Right hindlimb (tissue), 1 donor: Measurements from ENCODE around the gene ABHD6.
"Not testable (repeated sequence)": the region's sequence is repeated elsewhere in the genome, so short reads cannot be mapped to it uniquely, and the experiment has no call there.

Experiments used
- DNase-seq: peaks from one replicate; pipeline ENCODE4 v3.0.0-alpha.2; 2018

ABHD6 gene

GRCh38 chr3:58210761-58211460 lies 26.7 kb upstream of the ABHD6 start, which contains the start of gene DNASE1L3:
Gene DNASE1L3 (minus strand): TSS chr3:58210972. CDS start chr3:58210906, 66 bp downstream.
- no peak for DNase-seq

- DNase-seq, result no peak
Measured at GRCh38 chr3:58214484-58215316, 22.9 kb upstream of the ABHD6 start.

- DNase-seq, result no peak
Measured at GRCh38 chr3:58215317-58216025, 22.1 kb upstream of the ABHD6 start.

GRCh38 chr3:58216496-58217195 lies 20.9 kb upstream of the ABHD6 start:
- no peak for DNase-seq

- DNase-seq, result peak; percentile 57
Measured at GRCh38 chr3:58217209-58217811, 20.3 kb upstream of the ABHD6 start.

- no peak for DNase-seq
Measured at GRCh38 chr3:58218904-58219303, 18.7 kb upstream of the ABHD6 start.

GRCh38 chr3:58222161-58222724 lies 15.3 kb upstream of the ABHD6 start:
- no peak for DNase-seq

GRCh38 chr3:58223855-58224254 lies 13.7 kb upstream of the ABHD6 start:
- no peak for DNase-seq

- not testable (repeated sequence) for DNase-seq
Measured at GRCh38 chr3:58227933-58228332, 9.7 kb upstream of the ABHD6 start.

GRCh38 chr3:58230876-58231552 lies 6.6 kb upstream of the ABHD6 start:
- DNase-seq, result no peak

GRCh38 chr3:58231666-58232065 lies 5.9 kb upstream of the ABHD6 start:
- DNase-seq, result no peak

- no peak for DNase-seq
Measured at GRCh38 chr3:58234516-58234931, 3.1 kb upstream of the ABHD6 start.

- DNase-seq, result no peak
Measured at GRCh38 chr3:58235970-58236369, 1.6 kb upstream of the ABHD6 start.

GRCh38 chr3:58236527-58237237 lies 910 bp upstream of the ABHD6 start:
- no peak for DNase-seq

- DNase-seq, result no peak
Measured at GRCh38 chr3:58237941-58238681, 519 bp downstream of the ABHD6 start.

GRCh38 chr3:58238830-58239229 lies 1.2 kb downstream of the ABHD6 start:
- no peak for DNase-seq

- DNase-seq, result no peak
Measured at GRCh38 chr3:58241306-58242044, 3.9 kb downstream of the ABHD6 start.

GRCh38 chr3:58242340-58242739 lies 4.7 kb downstream of the ABHD6 start:
- DNase-seq, result no peak

- DNase-seq, result not testable (repeated sequence)
Measured at GRCh38 chr3:58242860-58243259, 5.3 kb downstream of the ABHD6 start.
